ES-I3 (cell line): ENCODE measurements around the gene ADD3.

Experiments used
- H3K36me3 ChIP-seq: 2 replicates; pipeline ENCODE4 v1.6.1; 2013; ENCODE audit warnings: mild to moderate bottlenecking, low read length, control low read depth, moderate library complexity; ENCODE audit not compliant: insufficient read depth
- H3K4me1 ChIP-seq: 2 replicates; pipeline ENCODE4 v1.6.1; 2013; ENCODE audit warnings: mild to moderate bottlenecking, control low read depth, low read length; ENCODE audit not compliant: insufficient read depth
- H3K9ac ChIP-seq: 2 replicates; pipeline ENCODE4 v1.6.1; 2013; ENCODE audit warnings: low read depth, mild to moderate bottlenecking, low read length, moderate library complexity
- H3K9me3 ChIP-seq: 2 replicates; pipeline ENCODE4 v1.6.1; 2013; ENCODE audit warnings: mild to moderate bottlenecking, low read length, moderate library complexity; ENCODE audit not compliant: control insufficient read depth, insufficient read depth

ADD3 gene

GRCh38 chr10:109987452-109988211 is 20.2 kb upstream of the ADD3 start:
- no peak overlapping the region for H3K9ac ChIP-seq
- H3K36me3 ChIP-seq = no peaks in the 10 kb centered on the region
- no peaks in the 10 kb centered on the region; the same call in 1 of the 2 replicates for H3K4me1 ChIP-seq
- H3K9me3 ChIP-seq = no peaks in the 10 kb centered on the region; the same call in 1 of the 2 replicates

DNA sequence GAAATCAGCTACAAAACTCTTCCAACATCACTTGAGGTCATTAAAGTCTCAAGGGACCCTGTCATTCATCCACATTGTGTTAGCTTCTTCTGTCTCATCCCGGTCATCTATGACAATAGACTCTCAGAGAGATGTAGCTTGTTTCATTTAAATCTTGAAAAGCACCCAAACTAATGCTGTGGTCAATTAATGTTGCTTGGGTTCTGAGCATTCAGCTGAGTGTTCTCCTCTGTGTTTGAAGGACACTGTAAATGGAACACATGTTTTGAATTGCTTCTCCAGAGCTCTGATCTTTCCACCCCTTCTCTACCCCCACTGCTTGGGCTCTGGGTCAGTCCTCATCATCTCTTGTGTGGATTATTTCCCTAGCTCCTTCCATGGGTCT is 19.6 kb upstream of the ADD3 start:
- no peaks in the 10 kb centered on the region; the same call in 1 of the 2 replicates for H3K9me3 ChIP-seq
- H3K9ac ChIP-seq = no peak overlapping the region
- no peaks in the 10 kb centered on the region; the same call in 1 of the 2 replicates for H3K4me1 ChIP-seq
- no peaks in the 10 kb centered on the region for H3K36me3 ChIP-seq

GRCh38 chr10:109991266-109991855 is 16.4 kb upstream of the ADD3 start:
- Histone ChIP-seq H3K9me3 (no peaks in the 10 kb centered on the region; the same call in 1 of the 2 replicates), H3K9ac (no peak overlapping the region), H3K4me1 (no peaks in the 10 kb centered on the region; the same call in 1 of the 2 replicates), H3K36me3 (no peaks in the 10 kb centered on the region)

- Histone ChIP-seq H3K9me3 (no peaks in the 10 kb centered on the region), H3K36me3 (no peaks in the 10 kb centered on the region), H3K4me1 (no peaks in the 10 kb centered on the region; the same call in 1 of the 2 replicates), H3K9ac (no peak overlapping the region)
Observed at GRCh38 chr10:109992485-109992884, 15.3 kb upstream of the ADD3 start.

GRCh38 chr10:109993551-109994330 is 14.0 kb upstream of the ADD3 start:
- Histone ChIP-seq H3K4me1 (no peaks in the 10 kb centered on the region), H3K9me3 (no peaks in the 10 kb centered on the region), H3K36me3 (no peaks in the 10 kb centered on the region), H3K9ac (no peak overlapping the region)

- Histone ChIP-seq H3K4me1 (no peaks in the 10 kb centered on the region), H3K36me3 (no peaks in the 10 kb centered on the region)
Observed at GRCh38 chr10:109994711-109995577, 12.8 kb upstream of the ADD3 start.

DNA sequence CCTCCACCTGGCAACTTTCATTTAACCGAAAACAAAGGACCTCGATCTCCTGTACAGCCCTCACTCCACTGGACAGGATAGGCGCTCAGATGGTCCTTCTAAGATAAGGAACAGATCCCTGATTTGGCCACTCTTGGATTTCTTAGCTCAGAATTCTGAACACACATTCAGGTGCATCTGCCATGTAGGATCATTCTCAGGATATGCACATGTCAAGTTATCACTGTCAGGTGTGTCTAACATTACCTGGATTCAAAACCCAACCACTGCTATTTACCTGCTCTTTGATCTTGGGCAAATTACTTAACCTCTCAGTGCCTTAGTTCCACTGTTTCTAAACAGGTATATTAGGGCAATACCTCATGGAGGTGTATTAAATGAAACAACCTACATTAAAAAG is 12.2 kb upstream of the ADD3 start:
- no peaks in the 10 kb centered on the region for H3K36me3 ChIP-seq
- no peak overlapping the region for H3K9ac ChIP-seq
- no peaks in the 10 kb centered on the region for H3K9me3 ChIP-seq
- no peaks in the 10 kb centered on the region for H3K4me1 ChIP-seq

More at GRCh38 chr10:109994711-109995577, 12.8 kb upstream of the ADD3 start:
- H3K9me3 ChIP-seq = no peaks in the 10 kb centered on the region
- no peak overlapping the region for H3K9ac ChIP-seq

GRCh38 chr10:109996225-109996624 is 11.6 kb upstream of the ADD3 start:
- no peaks in the 10 kb centered on the region for H3K36me3 ChIP-seq
- no peaks in the 10 kb centered on the region for H3K9me3 ChIP-seq
- H3K4me1 ChIP-seq = no peaks in the 10 kb centered on the region
- H3K9ac ChIP-seq = no peak overlapping the region

GRCh38 chr10:109996766-109997171 is 11.0 kb upstream of the ADD3 start:
- Histone ChIP-seq H3K9ac (no peak overlapping the region), H3K4me1 (no peaks in the 10 kb centered on the region), H3K36me3 (no peaks in the 10 kb centered on the region), H3K9me3 (no peaks in the 10 kb centered on the region)

DNA sequence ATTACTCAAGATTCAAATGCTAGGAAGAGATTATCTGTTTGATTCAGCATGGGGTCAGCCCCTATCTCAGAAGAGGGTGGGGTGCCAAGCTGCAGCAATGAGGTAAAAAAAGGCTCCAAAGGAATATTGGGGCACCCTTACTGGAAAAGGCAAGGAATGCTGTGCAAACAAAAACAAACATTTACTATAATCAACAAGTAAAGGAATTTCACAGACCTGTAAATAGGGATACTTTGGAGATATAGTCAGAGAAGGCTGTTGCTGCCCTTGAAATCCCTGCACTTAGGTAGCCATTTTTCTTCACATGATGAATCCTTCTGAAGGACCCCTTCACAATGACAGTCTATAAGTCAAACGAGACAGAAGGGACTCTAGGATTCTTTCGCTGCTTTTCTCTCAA is 10.6 kb upstream of the ADD3 start:
- Histone ChIP-seq H3K9me3 (no peaks in the 10 kb centered on the region), H3K4me1 (no peaks in the 10 kb centered on the region), H3K9ac (no peak overlapping the region), H3K36me3 (no peaks in the 10 kb centered on the region)

- Histone ChIP-seq H3K9ac (no peak overlapping the region), H3K36me3 (no peaks in the 10 kb centered on the region), H3K9me3 (no peaks in the 10 kb centered on the region), H3K4me1 (peaks cover 3% of the 10 kb centered on the region; the same call in 1 of the 2 replicates)
Observed at GRCh38 chr10:109998513-109998912, 9.3 kb upstream of the ADD3 start.

DNA sequence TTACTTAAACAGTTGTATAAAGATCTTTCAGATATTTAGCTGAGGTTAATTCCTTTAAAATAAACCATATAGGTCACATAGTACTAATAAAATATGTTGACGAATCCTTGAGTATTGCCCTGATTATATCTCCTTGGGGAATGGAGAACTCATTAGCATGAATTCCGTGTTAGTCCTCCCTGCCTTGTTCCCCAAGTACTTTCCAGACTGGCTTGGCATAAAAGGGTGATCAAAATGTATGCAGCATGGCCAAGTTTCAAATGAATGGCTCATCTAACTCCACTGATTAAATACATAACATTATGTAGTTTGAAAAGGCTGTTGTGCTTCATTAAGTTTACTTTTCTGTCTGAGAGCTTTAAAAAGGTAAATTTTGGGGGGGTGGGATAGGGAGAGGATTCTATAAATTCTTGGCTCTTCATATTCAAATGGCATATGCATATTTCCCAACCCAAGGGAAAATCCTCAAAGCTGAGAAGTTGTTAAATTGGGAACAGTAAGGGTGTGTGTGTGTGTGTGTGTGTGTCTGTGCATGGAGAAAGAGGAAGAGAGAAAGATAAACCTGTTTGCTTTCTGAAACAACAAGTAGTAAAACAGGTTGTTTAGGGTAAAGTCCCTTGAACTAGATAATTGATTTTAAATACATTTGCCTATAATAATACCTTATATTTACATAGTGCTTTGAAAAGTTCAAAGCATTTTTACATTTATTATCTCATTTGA is 4.8 kb upstream of the ADD3 start:
- Histone ChIP-seq H3K36me3 (no peaks in the 10 kb centered on the region), H3K9ac (no peak overlapping the region), H3K4me1 (peaks cover 9% of the 10 kb centered on the region; the same call in 1 of the 2 replicates), H3K9me3 (no peaks in the 10 kb centered on the region)

- Histone ChIP-seq H3K4me1 (peaks cover 9% of the 10 kb centered on the region; the same call in 1 of the 2 replicates), H3K36me3 (no peaks in the 10 kb centered on the region)
Observed at GRCh38 chr10:110003524-110003885, 4.3 kb upstream of the ADD3 start.

More at GRCh38 chr10:110003524-110003885, 4.3 kb upstream of the ADD3 start:
- Histone ChIP-seq H3K9ac (no peak overlapping the region), H3K9me3 (no peaks in the 10 kb centered on the region)
